GM10248 (cell line): ENCODE results near the gene FAM3B.

Source experiments
- CTCF ChIA-PET: fragments of 300-600 bp; sonication (Branson Sonifier 250); formaldehyde crosslinking; extraction: SDS; loops from one replicate; lab custom pipeline; 2021; ENCODE audit warnings: antibody characterized with exemption; lab: Yijun Ruan, JAX
- POLR2A ChIA-PET: fragments of 350-650 bp; sonication (Branson Sonifier 250); formaldehyde crosslinking; extraction: SDS; loops from one replicate; lab custom pipeline; 2020; ENCODE audit warnings: antibody characterized with exemption; lab: Yijun Ruan, JAX
- DNase-seq: peaks from one replicate; pipeline ENCODE4 v3.0.0; 2012; ENCODE audit errors: extremely low spot score
- CTCF ChIP-seq: IDR thresholded peaks from 2 replicates; pipeline ENCODE4 v1.5.1; 2012; ENCODE audit warnings: mild to moderate bottlenecking, low read depth; ENCODE audit errors: extremely low read depth, missing control alignments, control extremely low read depth

FAM3B gene

GRCh38 chr21:41370840-41371684 lies 54.5 kb downstream of the FAM3B start:
- ChIA-PET POLR2A (no interaction called here), CTCF (interaction anchor here (0.8 to 1.3 kb wide), 5 partner anchors 10 to 88 kb away, joined by 3 to 4 read pairs (median 3); no protein-coding TSS in a partner anchor)
- no peak for TF ChIP-seq CTCF
- no peak for DNase-seq

DNA sequence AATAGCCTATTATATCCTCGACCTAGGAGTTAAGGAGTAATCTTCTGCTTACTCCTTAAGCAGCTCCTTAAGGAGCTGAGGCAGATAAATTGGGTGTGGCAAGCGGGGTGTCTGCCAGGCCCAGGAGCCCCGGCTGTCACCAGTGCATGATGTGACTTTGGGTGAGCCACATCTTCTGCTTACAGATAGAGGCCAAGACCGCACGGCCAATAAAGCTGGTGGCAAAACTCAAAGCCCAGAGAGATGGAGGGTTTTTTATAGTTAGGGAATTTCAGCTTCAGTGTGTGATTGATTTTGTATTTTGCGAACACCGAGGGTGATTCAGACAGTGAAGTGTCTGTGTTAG lies 55.1 kb downstream of the FAM3B start:
- DNase-seq, result no peak
- TF ChIP-seq CTCF, result no peak
- POLR2A ChIA-PET, result no interaction called here
- CTCF ChIA-PET, result interaction anchor here (0.8 to 1.4 kb wide), 7 partner anchors 9 to 88 kb away, joined by 3 to 7 read pairs (median 3); no protein-coding TSS in a partner anchor

- ChIA-PET POLR2A (no interaction called here), CTCF (interaction anchor here (1.4 to 1.5 kb wide), 3 partner anchors 11 to 90 kb away, joined by 3 to 13 read pairs (median 7); no protein-coding TSS in a partner anchor)
- no peak for DNase-seq
- TF ChIP-seq CTCF, result no peak
Measured at GRCh38 chr21:41373253-41373652, 56.7 kb downstream of the FAM3B start.

DNA sequence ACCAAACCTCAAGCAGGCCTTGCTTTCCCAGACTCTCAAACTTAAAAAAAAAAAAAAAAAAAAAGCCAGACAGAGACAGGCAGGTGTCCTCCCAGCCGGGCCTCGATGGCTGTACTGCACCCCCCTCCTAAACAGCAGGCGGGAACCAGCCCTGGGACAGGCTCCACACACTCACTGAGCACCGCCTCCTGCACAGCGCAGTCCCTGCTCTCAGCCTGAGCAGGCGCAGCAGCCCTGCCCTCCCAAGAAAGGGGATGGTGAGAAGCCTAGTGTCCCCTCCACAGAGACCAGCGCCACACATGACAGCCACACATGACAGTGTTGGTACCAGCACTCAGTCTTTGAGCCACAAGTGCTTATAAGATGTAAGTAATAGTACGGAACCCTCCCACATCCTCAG lies 57.2 kb downstream of the FAM3B start:
- ChIA-PET POLR2A (no interaction called here), CTCF (interaction anchor here (1.5 kb wide), 1 partner anchor 44 kb away, joined by 3 read pairs; no protein-coding TSS in a partner anchor)
- no peak for DNase-seq
- TF ChIP-seq CTCF, result no peak

DNA sequence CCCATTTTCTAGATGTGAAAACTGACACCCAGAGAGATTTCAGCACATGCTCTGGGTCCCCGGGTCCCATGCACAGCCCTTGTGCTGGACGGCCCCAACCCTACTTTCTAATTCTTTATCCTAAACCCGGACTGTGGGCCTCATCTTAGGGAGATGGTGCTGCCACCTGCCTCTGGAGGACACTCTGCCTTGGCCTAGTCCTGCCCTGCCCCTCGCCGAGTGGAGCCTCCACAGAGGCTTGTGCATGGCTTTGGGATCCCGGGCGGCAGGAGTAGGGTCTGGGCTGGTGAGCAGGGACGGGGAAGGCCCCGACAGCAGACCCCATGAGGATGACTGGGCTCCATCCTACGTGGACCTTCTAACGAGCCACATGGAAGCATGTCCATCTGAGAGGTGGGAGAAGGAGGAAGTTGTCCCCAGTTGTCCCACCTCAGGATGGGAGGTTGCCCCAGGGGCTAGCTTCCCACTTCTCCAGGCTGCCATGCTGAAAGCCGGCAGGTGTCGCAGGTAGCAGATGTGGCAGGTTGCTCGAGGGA lies 57.6 kb downstream of the FAM3B start:
- DNase-seq, result no peak
- TF ChIP-seq CTCF, result no peak
- ChIA-PET CTCF (no interaction called here), POLR2A (no interaction called here)

DNA sequence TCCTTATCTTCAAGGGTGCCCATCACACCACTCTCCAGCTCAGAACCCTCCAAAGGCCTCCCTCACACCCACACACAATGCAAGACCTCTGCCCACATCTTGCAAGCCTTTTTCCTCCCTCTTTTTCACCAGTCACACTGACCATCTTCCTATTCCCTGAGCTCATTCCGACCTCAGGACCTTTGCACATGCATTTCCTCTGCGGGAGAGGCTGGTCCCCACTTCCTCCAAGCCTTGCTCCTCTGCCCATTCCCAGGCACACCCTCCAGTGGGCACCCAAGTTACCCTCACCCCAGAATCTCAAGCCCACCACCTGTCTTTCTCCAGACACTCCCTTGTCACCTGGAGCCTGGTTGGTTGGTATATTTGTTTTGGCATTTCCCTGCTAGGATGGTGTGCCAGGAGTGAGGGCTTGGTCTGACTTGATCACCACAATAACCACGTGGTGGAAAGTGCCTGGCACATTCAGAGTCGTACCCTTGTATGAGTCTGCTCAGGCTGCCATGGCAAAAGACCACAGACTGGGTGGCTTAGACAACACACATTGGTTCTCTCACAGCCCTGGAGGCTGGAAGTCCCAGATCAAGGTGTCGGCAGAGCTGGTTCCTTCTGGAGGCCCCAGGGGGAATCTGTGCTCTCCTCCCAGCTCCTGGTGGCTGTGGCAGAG lies 58.4 kb downstream of the FAM3B start:
- DNase-seq, result no peak
- ChIA-PET POLR2A (no interaction called here), CTCF (interaction anchor here (0.7 kb wide), 1 partner anchor 20 kb away, joined by 3 read pairs; no protein-coding TSS in a partner anchor)
- no peak for TF ChIP-seq CTCF
